Glutamatergic neuron (in vitro differentiated cells): ENCODE data around the gene PRDM16. TPM values are rescaled to one million over a fixed set of nuclear protein-coding genes. Genes with fewer than 3 reads are reported as not detected.

Experiments
- DNase-seq: peaks from one replicate; pipeline ENCODE4 v3.0.0; 2022
- H3K27ac Mint-ChIP-seq: one replicate; pipeline ENCODE4 v1.8.0; 2020; ENCODE audit warnings: mild to moderate bottlenecking, mixed read lengths, inconsistent platforms; ENCODE audit not compliant: unreplicated experiment
- H3K27me3 Mint-ChIP-seq: one replicate; pipeline ENCODE4 v1.8.0; 2020; ENCODE audit warnings: mild to moderate bottlenecking, moderate library complexity, mixed read lengths, inconsistent platforms; ENCODE audit not compliant: unreplicated experiment
- H3K36me3 Mint-ChIP-seq: one replicate; pipeline ENCODE4 v1.8.0; 2020; ENCODE audit warnings: mild to moderate bottlenecking, mixed read lengths, inconsistent platforms; ENCODE audit not compliant: unreplicated experiment
- H3K4me1 Mint-ChIP-seq: one replicate; pipeline ENCODE4 v1.8.0; 2020; ENCODE audit warnings: mild to moderate bottlenecking, low read depth, mixed read lengths, inconsistent platforms; ENCODE audit not compliant: unreplicated experiment
- H3K4me3 Mint-ChIP-seq: one replicate; pipeline ENCODE4 v1.8.0; 2020; ENCODE audit warnings: mild to moderate bottlenecking, mixed read lengths, inconsistent platforms; ENCODE audit not compliant: unreplicated experiment
- H3K9me3 Mint-ChIP-seq: one replicate; pipeline ENCODE4 v1.8.0; 2020; ENCODE audit warnings: mild to moderate bottlenecking, moderate library complexity, mixed read lengths, inconsistent platforms; ENCODE audit not compliant: unreplicated experiment
- total RNA-seq: library from RNA; stranded (reverse); fragmentation: NEBNext Ultra II Directional; extraction: Animal tissue kit (Norgen Biotek cat#: 25700); gene quantifications from one replicate; pipeline ENCODE4 v1.2.1, GENCODE V29; 2021; ENCODE audit not compliant: unreplicated experiment
- TF ChIP-seq, protein P1 (sequence below): fragments of 200-600 bp; sonication (generic); IDR thresholded peaks from one replicate; pipeline ENCODE4 v1.5.0; 2021; ENCODE audit not compliant: partially characterized antibody, unreplicated experiment

Gene PRDM16
- total RNA-seq, 1 donor from 2014 or later, result 0.07 TPM

- no peak overlapping the region for H3K4me3 Mint-ChIP-seq
Measured at GRCh38 chr1:3471356-3472087, 402.5 kb downstream of the PRDM16 start.

GRCh38 chr1:3472088-3472850 lies 403.3 kb downstream of the PRDM16 start:
- H3K27me3 Mint-ChIP-seq, result peaks cover 7% of the 10 kb centered on the region
- H3K36me3 Mint-ChIP-seq, result no peaks in the 10 kb centered on the region
- DNase-seq, result peak; percentile 17
- H3K4me1 Mint-ChIP-seq, result peaks cover 9% of the 10 kb centered on the region
- H3K4me3 Mint-ChIP-seq, result no peak overlapping the region
- no peak overlapping the region for H3K27ac Mint-ChIP-seq
- no peaks in the 10 kb centered on the region for H3K9me3 Mint-ChIP-seq
- TF ChIP-seq, protein P1, sequence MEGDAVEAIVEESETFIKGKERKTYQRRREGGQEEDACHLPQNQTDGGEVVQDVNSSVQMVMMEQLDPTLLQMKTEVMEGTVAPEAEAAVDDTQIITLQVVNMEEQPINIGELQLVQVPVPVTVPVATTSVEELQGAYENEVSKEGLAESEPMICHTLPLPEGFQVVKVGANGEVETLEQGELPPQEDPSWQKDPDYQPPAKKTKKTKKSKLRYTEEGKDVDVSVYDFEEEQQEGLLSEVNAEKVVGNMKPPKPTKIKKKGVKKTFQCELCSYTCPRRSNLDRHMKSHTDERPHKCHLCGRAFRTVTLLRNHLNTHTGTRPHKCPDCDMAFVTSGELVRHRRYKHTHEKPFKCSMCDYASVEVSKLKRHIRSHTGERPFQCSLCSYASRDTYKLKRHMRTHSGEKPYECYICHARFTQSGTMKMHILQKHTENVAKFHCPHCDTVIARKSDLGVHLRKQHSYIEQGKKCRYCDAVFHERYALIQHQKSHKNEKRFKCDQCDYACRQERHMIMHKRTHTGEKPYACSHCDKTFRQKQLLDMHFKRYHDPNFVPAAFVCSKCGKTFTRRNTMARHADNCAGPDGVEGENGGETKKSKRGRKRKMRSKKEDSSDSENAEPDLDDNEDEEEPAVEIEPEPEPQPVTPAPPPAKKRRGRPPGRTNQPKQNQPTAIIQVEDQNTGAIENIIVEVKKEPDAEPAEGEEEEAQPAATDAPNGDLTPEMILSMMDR, result no peak

More at GRCh38 chr1:3471356-3472087, 402.5 kb downstream of the PRDM16 start:
- H3K36me3 Mint-ChIP-seq, result no peaks in the 10 kb centered on the region
- peaks cover 7% of the 10 kb centered on the region for H3K27me3 Mint-ChIP-seq
- DNase-seq, result peak; percentile 71
- peaks cover 9% of the 10 kb centered on the region for H3K4me1 Mint-ChIP-seq
- no peaks in the 10 kb centered on the region for H3K9me3 Mint-ChIP-seq
- no peak overlapping the region for H3K27ac Mint-ChIP-seq
- TF ChIP-seq, protein P1, result no peak

DNA sequence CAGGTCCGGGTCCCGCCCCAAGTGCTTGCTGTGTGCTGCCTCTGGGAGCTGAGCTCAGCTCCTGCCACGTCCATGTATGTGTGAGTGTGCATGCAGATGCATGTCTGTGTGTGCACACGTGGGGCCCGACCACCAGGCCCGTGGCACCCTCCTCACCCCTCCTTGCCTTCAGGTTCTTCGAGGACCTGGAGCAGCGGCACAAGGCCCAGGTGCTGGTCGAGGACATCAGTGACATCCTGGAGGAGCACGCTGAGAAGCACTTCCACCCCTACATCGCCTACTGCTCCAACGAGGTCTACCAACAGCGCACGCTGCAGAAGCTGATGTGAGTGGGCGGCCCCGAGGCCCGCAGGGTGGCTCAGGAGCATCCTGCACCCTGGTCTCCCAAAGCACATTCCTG lies 403.9 kb downstream of the PRDM16 start:
- H3K36me3 Mint-ChIP-seq, result no peaks in the 10 kb centered on the region
- no peak for DNase-seq
- no peak overlapping the region for H3K27ac Mint-ChIP-seq
- H3K27me3 Mint-ChIP-seq, result peaks cover 7% of the 10 kb centered on the region
- no peaks in the 10 kb centered on the region for H3K9me3 Mint-ChIP-seq
- peaks cover 9% of the 10 kb centered on the region for H3K4me1 Mint-ChIP-seq
- no peak overlapping the region for H3K4me3 Mint-ChIP-seq
- TF ChIP-seq, protein P1, result no peak

GRCh38 chr1:3473381-3473844 lies 404.4 kb downstream of the PRDM16 start:
- no peak overlapping the region for H3K4me3 Mint-ChIP-seq
- peaks cover 9% of the 10 kb centered on the region for H3K4me1 Mint-ChIP-seq
- no peaks in the 10 kb centered on the region for H3K36me3 Mint-ChIP-seq
- TF ChIP-seq, protein P1, result no peak
- peaks cover 7% of the 10 kb centered on the region for H3K27me3 Mint-ChIP-seq
- no peak overlapping the region for H3K27ac Mint-ChIP-seq
- DNase-seq, result no peak
- no peaks in the 10 kb centered on the region for H3K9me3 Mint-ChIP-seq

GRCh38 chr1:3474016-3474415 lies 405.0 kb downstream of the PRDM16 start:
- Mint-ChIP-seq H3K36me3 (no peaks in the 10 kb centered on the region), H3K27me3 (peaks cover 7% of the 10 kb centered on the region), H3K9me3 (no peaks in the 10 kb centered on the region), H3K4me1 (peaks cover 9% of the 10 kb centered on the region), H3K4me3 (no peak overlapping the region), H3K27ac (no peak overlapping the region)
- DNase-seq, result no peak
- TF ChIP-seq, protein P1, result no peak
